Activated T-helper 17 cell treated with anti-CD3 and anti-CD28 coated beads, Interleukin-2, amount 50 U/mL, for 72 hours (primary cell): ENCODE measurements around the gene NFIL3. TPM values are rescaled to one million over a fixed set of nuclear protein-coding genes. Genes with fewer than 3 reads are reported as not detected.
"Not testable (repeated sequence)": the region's sequence is repeated elsewhere in the genome, so short reads cannot be mapped to it uniquely, and the experiment has no call there.

ENCODE experiments used
- ATAC-seq: fragments of 150-1000 bp; cut with Tn5 transposase; replicated peaks from 2 replicates; pipeline ENCODE4 v1.10.0; 2021; ENCODE audit warnings: mild to moderate bottlenecking, moderate library complexity
- H3K27ac Mint-ChIP-seq: one replicate; pipeline ENCODE4 v1.8.0; 2022; ENCODE audit warnings: mixed read lengths
- H3K27me3 Mint-ChIP-seq: one replicate; pipeline ENCODE4 v1.8.0; 2022; ENCODE audit warnings: mixed read lengths
- H3K36me3 Mint-ChIP-seq: one replicate; pipeline ENCODE4 v1.8.0; 2022; ENCODE audit warnings: low read depth, mild to moderate bottlenecking, mixed read lengths
- H3K4me1 Mint-ChIP-seq: one replicate; pipeline ENCODE4 v1.8.0; 2022; ENCODE audit warnings: mixed read lengths
- H3K4me3 Mint-ChIP-seq: one replicate; pipeline ENCODE4 v1.8.0; 2022; ENCODE audit warnings: mild to moderate bottlenecking, mixed read lengths
- H3K9me3 Mint-ChIP-seq: one replicate; pipeline ENCODE4 v1.8.0; 2022; ENCODE audit warnings: mixed read lengths
- total RNA-seq, 2 donors: library from RNA; stranded (reverse); gene quantifications; one replicate each; pipeline ENCODE4 v1.2.3, GENCODE V29; 2022

Gene NFIL3, protein sequence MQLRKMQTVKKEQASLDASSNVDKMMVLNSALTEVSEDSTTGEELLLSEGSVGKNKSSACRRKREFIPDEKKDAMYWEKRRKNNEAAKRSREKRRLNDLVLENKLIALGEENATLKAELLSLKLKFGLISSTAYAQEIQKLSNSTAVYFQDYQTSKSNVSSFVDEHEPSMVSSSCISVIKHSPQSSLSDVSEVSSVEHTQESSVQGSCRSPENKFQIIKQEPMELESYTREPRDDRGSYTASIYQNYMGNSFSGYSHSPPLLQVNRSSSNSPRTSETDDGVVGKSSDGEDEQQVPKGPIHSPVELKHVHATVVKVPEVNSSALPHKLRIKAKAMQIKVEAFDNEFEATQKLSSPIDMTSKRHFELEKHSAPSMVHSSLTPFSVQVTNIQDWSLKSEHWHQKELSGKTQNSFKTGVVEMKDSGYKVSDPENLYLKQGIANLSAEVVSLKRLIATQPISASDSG
- total RNA-seq = 10 to 100 TPM; 26.6 to 67.7 TPM

DNA sequence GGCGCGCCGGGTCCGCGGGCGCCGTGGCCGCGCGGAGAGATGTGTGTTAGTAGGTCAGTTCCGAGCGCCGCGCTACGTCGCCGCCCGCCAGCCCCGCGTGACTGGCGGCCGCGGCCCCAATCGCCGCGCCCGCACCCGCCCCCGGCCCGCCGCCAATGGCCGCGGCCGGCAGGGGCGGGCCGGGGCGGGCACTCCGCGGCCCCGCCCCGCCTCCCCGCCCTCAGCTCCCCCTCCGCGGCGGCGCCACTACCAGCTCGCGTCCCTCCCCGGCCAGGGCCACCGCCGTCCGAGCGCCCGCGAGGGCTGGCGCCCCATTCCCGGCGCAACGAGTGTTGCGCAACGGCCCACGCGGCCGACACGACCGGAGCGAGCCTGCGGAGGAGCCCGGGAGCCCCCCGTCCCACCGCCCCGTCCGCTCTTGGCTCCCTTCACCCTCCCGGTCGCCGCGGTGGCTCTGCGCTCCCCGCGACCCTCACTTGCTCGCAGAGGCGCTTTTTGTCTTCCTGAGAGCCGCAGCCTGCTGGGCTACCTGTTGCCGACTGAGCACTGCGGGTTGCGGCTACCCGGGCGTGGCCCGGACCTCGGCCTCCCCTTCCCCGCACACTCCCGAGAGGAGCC lies at the start of gene NFIL3:
Gene NFIL3, minus strand, starts transcription at position 48 of the 618 bp plus-strand sequence. CDS start 13,098 bp downstream, outside the sequence.
- Mint-ChIP-seq H3K4me1 (peaks cover 49% of the 10 kb centered on the region), H3K4me3 (peak within 1 kb of the TSS; percentile 100), H3K9me3 (no peaks in the 10 kb centered on the region), H3K36me3 (peaks cover 52% of the 10 kb centered on the region), H3K27me3 (no peaks in the 10 kb centered on the region), H3K27ac (peak within 1 kb of the TSS; percentile 99)
- ATAC-seq = peak; percentile 71

DNA sequence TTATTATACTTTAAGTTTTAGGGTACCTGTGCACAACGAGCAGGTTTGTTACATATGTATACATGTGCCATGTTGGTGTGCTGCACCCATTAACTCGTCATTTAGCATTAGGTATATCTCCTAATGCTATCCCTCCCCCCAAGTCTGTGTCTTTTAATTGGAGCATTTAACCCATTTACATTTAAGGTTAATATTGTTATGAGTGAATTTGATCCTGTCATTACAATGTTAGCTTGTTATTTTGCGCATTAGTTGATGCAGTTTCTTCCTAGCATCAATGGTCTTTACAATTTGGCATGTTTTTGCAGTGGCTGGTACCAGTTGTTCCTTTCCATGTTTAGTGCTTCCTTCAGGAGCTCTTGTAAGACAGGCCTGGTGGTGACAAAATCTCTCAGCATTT lies 47.9 kb upstream of the NFIL3 start:
- peaks cover 29% of the 10 kb centered on the region for H3K27me3 Mint-ChIP-seq
- not testable (repeated sequence) for H3K4me3 Mint-ChIP-seq, ATAC-seq, H3K4me1 Mint-ChIP-seq, H3K9me3 Mint-ChIP-seq, H3K36me3 Mint-ChIP-seq, H3K27ac Mint-ChIP-seq

DNA sequence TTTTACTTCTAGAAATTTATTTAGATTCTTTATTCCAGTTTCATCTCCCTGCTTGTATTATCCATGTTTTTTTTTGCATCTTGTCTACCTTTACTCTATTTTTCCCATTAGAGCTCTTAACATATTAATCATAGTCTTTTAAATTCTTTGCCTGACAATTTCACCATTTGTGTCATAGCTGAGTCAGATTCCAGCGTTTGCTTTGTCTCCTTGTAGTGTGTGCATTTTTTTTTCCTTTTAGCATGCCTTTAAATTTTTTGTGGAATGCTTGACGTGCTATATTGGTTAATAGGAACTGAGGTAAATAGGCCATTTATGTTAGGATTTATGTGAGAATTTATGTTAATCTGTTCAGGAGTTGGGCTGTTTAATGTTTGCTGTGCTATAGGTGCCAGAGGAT lies 41.8 kb upstream of the NFIL3 start:
- no peak overlapping the region for H3K27ac Mint-ChIP-seq
- ATAC-seq = no peak

DNA sequence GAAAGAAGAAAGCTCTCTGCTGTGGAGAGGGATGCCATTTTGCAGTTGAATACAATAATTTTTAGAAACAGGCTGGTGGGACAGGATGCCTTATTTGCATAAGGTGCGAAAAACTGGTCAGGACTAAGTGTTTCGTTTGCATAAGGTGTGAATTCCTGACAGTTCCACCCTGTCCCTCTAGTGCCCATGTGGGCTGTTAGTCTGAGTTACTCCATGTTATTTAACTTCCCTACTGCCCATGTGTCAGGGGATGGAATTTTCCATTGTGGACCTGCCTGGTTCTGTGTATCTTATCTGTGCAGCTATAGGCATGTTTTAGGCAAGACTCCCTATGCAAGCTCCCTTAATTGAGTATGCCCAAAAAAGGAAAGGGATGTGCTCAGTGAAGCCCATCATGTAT lies 35.3 kb upstream of the NFIL3 start:
- Mint-ChIP-seq H3K4me1 (no peaks in the 10 kb centered on the region), H3K4me3 (no peak overlapping the region), H3K27ac (no peak overlapping the region), H3K36me3 (no peaks in the 10 kb centered on the region), H3K27me3 (peaks cover 27% of the 10 kb centered on the region), H3K9me3 (no peaks in the 10 kb centered on the region)
- ATAC-seq = no peak

More for the DNA sequence above, 41.8 kb upstream of the NFIL3 start:
- peaks cover 38% of the 10 kb centered on the region for H3K27me3 Mint-ChIP-seq
- peaks cover 8% of the 10 kb centered on the region for H3K9me3 Mint-ChIP-seq
- H3K4me3 Mint-ChIP-seq = no peak overlapping the region
- no peaks in the 10 kb centered on the region for H3K4me1 Mint-ChIP-seq
- no peaks in the 10 kb centered on the region for H3K36me3 Mint-ChIP-seq

DNA sequence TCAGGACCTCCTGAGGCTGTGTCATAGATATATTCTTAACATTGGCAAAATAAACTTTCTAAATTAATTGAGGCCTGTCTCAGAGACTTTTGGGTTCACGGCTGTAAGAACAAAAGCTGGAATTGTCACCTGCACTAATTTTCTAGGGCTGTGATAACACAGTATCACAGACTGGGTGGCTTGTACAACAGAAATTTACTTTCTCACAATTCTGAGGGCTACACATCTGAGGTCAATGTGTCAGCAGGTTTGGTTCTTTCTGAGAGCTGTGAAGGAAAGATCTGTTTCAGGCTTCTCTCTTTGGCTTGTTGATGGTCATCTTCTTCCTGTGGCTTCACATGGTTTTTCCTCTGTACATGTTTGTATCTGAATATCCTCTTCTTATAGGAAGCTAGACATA lies 29.2 kb upstream of the NFIL3 start:
- Mint-ChIP-seq H3K4me3 (no peak overlapping the region), H3K36me3 (no peaks in the 10 kb centered on the region), H3K4me1 (no peaks in the 10 kb centered on the region), H3K27ac (no peak overlapping the region), H3K9me3 (no peaks in the 10 kb centered on the region), H3K27me3 (peaks cover 30% of the 10 kb centered on the region)
- no peak for ATAC-seq

DNA sequence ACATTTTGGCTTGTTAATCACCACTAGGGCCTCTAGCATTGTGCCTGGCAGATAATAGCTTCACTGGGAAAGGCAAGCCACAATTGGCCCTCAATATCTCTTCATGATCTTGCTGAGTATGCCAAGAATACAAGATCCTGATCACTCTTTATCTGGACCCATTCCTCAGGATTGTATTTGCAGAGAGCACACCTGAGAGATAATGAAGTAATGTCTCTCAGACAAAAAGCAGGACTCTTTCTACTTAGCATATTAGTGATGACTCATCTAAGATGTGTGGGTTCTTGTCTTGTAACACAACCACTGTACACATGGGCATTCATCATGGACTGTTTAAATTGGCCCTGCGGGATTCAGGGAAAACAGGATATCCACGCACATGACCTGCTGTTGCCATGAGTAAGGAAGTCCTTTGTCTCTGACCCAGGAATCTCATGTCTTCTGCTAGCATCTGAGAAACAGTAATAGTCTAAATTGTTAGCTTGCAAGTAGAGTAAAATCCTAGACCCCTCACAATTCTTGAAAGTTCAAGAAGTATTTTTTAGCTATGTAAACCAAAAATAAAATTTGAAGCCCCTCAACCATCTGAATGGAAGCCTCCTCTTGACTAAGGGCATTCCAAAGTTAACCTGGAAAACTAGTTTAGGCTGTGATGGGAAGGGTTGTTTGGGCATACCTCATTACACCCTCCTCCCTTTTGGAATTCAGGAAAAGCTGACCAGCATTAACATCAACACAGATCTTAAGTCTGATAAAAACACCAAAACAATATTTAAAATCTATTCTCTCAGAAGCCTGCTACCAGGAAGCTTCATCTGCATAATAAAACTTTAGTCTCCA lies 28.0 kb upstream of the NFIL3 start:
- no peak for ATAC-seq
- no peaks in the 10 kb centered on the region for H3K9me3 Mint-ChIP-seq
- H3K4me1 Mint-ChIP-seq = no peaks in the 10 kb centered on the region
- H3K27ac Mint-ChIP-seq = no peak overlapping the region
- H3K27me3 Mint-ChIP-seq = peaks cover 30% of the 10 kb centered on the region
- H3K4me3 Mint-ChIP-seq = no peak overlapping the region
- no peaks in the 10 kb centered on the region for H3K36me3 Mint-ChIP-seq

DNA sequence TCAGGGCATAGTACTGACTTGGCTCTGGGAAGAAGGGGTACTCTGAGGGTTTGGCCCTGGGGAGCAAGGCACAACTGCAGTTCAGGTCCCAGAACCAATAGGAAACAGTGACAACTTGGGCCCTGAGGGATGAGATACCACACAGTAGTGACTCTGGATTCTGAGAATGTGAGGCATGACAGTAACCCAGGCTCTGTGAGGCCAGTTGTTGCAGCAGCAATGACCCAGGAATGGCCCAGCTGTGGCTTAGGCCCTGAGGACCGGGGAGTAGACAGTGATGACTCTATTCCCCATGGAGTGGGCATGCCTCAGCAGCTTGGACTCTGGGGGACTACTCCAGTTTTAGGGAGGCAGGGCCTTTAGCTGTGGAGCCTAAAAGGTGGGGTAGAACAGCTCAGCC lies 21.5 kb upstream of the NFIL3 start:
- no peaks in the 10 kb centered on the region for H3K4me1 Mint-ChIP-seq
- peaks cover 33% of the 10 kb centered on the region for H3K27me3 Mint-ChIP-seq
- ATAC-seq = no peak
- H3K4me3 Mint-ChIP-seq = no peak overlapping the region
- no peaks in the 10 kb centered on the region for H3K36me3 Mint-ChIP-seq
- no peak overlapping the region for H3K27ac Mint-ChIP-seq
- H3K9me3 Mint-ChIP-seq = peaks cover 8% of the 10 kb centered on the region

DNA sequence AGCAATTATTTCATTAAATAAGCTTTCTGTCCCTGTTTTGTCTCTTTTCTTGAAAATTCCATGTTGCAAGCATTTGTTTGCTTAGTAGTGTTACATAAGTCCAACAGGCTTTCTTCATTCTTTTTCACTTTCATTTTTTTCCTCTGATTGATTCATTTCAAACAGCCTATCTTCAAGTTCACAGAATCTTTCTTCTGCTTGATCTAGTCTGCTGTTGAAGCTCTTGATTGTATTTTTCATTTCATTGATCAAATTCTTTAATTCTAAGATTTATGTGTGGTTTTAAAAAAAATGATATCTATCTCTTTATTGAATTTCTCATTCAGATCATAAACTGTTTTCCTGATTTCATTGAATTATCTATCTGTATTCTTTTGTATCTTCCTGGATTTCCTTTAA lies 20.4 kb upstream of the NFIL3 start:
- no peak overlapping the region for H3K27ac Mint-ChIP-seq
- peaks cover 8% of the 10 kb centered on the region for H3K9me3 Mint-ChIP-seq
- H3K4me1 Mint-ChIP-seq = no peaks in the 10 kb centered on the region
- no peak for ATAC-seq
- no peaks in the 10 kb centered on the region for H3K36me3 Mint-ChIP-seq
- H3K27me3 Mint-ChIP-seq = peaks cover 40% of the 10 kb centered on the region
- H3K4me3 Mint-ChIP-seq = no peak overlapping the region

DNA sequence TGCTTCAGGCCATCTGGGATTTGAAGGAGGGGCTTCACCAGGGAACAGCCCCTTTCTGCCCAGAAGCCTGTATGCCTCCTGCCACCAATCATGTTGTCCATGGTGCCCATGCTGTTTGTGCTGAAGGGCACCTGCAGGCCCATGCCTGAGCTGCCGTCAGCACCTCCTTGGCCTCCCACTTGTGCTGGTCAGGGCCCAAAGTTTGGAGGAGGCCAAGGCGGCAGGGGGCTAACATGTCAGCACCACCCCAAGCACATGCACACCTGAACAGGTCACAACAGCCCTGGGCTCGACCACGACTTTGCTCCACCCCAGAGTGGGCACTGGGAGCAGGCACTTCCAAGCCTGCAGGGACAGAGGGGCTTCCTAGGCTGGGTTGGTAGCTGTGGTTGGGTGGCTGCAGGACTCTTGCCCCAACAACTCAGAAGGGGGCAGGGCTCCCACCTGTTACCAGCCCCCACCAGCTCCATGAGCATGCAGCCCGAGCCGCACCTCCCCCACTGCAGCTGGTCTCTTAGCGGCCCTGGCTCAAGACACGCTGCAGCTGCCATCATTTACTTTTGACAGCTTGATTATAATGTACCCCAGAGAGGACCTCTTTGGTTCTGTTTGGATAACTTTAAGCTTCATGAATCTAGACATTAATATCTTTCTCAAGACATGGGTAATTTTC lies 19.8 kb upstream of the NFIL3 start:
- Mint-ChIP-seq H3K36me3 (no peaks in the 10 kb centered on the region), H3K27me3 (peaks cover 40% of the 10 kb centered on the region), H3K27ac (no peak overlapping the region), H3K4me3 (no peak overlapping the region), H3K4me1 (no peaks in the 10 kb centered on the region), H3K9me3 (peaks cover 8% of the 10 kb centered on the region)
- ATAC-seq = no peak

DNA sequence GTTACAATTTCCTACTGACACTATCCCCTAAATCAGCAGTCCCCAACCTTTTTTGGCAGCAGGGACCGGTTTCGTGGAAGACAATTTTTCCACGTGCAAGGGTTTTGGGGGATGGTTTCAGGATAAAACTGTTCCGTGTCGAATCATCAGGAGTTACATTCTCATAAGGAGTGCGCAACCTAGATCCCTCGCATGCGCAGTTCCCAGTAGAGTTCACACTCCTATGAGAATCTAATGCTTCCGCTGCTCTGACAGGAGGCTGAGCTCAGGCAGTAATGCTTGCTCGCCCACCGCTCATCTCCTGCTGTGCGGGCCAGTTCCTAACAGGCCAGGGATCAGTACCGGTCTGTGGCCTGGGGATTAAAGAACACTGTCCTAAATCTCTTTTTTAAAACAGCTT lies 13.2 kb upstream of the NFIL3 start:
- no peak for ATAC-seq
- H3K4me3 Mint-ChIP-seq = no peak overlapping the region
- H3K9me3 Mint-ChIP-seq = no peaks in the 10 kb centered on the region
- peaks cover 33% of the 10 kb centered on the region for H3K27me3 Mint-ChIP-seq
- H3K36me3 Mint-ChIP-seq = no peaks in the 10 kb centered on the region
- H3K27ac Mint-ChIP-seq = no peak overlapping the region
- no peaks in the 10 kb centered on the region for H3K4me1 Mint-ChIP-seq

DNA sequence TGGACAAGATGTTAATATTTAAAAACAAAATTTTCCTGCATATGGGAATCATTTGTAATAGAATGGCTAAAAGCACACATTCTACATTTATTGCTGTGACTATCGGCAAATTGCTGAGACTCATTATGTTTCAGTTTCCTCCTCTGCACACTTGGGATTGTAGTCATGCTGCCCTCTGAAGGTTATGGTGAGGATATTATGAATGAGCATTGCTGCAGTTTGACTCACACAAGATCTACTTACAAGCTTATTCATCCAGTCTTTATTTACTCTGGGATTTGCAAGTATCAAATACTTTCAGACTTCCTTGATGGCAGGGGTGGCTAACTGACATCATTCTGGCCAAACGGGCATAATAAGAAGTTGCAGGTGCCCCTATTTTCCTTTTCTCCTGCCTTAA lies 9.5 kb upstream of the NFIL3 start:
- H3K27me3 Mint-ChIP-seq = peaks cover 13% of the 10 kb centered on the region
- peaks cover 4% of the 10 kb centered on the region for H3K4me1 Mint-ChIP-seq
- H3K27ac Mint-ChIP-seq = no peak overlapping the region
- no peaks in the 10 kb centered on the region for H3K36me3 Mint-ChIP-seq
- peak; percentile 99 for ATAC-seq
- H3K9me3 Mint-ChIP-seq = no peaks in the 10 kb centered on the region
- H3K4me3 Mint-ChIP-seq = no peak overlapping the region

DNA sequence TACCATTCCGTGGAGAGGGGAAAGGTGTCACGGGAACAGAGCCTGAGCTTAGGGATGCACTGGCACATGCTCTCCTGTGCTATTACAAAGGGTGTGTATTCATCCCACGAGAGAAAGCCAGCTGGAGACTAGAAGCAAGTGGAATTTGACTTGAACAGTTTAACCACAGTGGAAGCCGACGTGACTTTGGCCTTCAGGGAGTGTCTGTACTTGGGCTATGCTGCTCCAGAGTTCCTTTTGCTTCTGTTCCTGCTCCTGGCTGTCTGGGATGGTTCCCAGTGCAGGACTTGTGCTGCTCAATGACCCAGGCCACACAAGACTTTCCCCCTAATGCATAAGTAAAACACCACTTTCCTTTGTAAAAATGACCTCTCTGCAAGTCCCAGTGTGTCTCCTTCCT lies 7.9 kb upstream of the NFIL3 start:
- Mint-ChIP-seq H3K9me3 (no peaks in the 10 kb centered on the region), H3K4me3 (no peak overlapping the region), H3K4me1 (peaks cover 7% of the 10 kb centered on the region), H3K27me3 (peaks cover 8% of the 10 kb centered on the region), H3K27ac (no peak overlapping the region), H3K36me3 (no peaks in the 10 kb centered on the region)
- ATAC-seq = no peak

DNA sequence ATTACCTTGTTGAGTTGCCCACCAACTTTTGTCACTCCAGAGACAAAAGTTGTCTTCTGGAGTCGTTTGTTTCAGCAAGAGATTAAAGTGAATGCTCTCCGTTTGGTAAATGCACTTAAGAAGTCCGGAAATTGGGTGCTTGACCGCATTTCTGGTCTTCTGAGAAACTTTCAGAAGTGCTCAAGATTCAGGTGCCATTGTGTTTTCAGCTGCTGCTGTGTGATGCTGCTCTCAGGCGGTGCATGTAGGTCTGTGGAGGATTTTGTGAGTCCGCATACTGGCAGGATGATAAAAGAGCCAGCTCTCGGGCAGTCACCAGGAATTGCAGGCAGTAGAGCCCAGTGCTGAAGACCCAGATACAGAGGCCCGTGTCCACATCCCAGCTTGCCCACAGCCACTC lies 5.9 kb upstream of the NFIL3 start:
- Mint-ChIP-seq H3K27ac (no peak overlapping the region), H3K36me3 (peaks cover 10% of the 10 kb centered on the region), H3K4me3 (no peak overlapping the region), H3K4me1 (peaks cover 26% of the 10 kb centered on the region), H3K27me3 (no peaks in the 10 kb centered on the region), H3K9me3 (no peaks in the 10 kb centered on the region)
- ATAC-seq = no peak

DNA sequence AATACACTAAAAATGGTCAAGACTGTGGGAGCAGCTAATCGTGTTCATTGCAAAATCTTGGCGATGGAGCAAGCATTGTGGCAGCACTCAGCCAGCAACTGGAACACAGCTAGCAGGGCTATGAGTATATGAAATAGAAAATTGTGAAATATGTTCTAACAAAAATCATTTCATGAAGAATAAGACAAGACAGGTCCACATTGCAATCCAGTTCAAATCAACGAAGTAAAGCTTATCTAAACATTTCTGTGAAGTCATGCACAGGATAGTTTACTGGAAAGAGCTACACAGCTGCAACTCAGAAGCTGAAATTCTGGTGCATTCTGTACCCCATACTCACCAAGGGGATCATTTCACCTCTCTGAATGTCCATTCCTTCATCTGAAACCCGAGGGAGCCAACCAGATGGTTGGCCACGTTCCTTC lies 5.3 kb upstream of the NFIL3 start:
- Mint-ChIP-seq H3K27ac (no peak overlapping the region), H3K27me3 (no peaks in the 10 kb centered on the region), H3K36me3 (peaks cover 11% of the 10 kb centered on the region), H3K4me1 (peaks cover 27% of the 10 kb centered on the region), H3K9me3 (no peaks in the 10 kb centered on the region), H3K4me3 (no peak overlapping the region)
- ATAC-seq = no peak
